Measurements from ENCODE around the gene SLC39A7.

Gene SLC39A7

DNA sequence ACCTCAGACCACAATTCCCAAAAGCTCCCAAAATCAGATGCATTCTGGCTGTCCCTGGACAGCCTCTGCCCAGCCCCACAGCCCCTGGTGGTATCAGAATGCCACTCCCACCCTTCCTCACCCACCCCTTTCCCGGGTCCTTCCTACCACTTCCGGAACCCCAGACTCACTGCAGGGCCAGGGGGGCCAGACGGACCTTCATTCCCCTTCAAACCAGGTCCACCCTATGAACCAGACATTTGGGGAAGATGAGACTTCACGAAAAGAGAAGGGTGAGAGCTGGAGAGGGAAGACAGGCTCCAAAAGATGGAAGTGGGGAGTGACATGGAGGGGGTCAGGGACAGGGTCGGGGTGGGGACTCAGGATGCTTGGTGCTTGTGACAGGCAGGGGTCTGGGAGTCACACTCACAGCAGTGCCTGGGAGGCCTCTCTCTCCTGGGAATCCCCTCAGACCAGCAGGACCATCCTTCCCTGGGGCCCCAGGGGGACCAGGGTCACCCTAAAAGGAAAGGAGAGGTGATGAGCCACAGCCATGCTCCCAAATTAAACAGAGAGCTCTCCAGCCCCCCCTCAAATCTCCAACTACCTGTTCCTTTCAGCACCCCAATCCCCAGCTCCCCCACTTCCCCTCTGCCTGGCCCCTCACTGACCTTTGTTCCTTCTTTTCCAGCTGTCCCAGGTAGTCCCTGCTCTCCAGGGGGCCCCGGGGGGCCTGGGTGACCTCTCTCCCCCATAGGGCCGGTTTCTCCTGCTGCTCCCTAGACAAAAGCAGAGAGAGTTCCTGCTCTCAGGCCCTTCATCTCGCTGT lies 28.6 kb upstream of the SLC39A7 start:
- TF ChIP-seq, protein P1, sequence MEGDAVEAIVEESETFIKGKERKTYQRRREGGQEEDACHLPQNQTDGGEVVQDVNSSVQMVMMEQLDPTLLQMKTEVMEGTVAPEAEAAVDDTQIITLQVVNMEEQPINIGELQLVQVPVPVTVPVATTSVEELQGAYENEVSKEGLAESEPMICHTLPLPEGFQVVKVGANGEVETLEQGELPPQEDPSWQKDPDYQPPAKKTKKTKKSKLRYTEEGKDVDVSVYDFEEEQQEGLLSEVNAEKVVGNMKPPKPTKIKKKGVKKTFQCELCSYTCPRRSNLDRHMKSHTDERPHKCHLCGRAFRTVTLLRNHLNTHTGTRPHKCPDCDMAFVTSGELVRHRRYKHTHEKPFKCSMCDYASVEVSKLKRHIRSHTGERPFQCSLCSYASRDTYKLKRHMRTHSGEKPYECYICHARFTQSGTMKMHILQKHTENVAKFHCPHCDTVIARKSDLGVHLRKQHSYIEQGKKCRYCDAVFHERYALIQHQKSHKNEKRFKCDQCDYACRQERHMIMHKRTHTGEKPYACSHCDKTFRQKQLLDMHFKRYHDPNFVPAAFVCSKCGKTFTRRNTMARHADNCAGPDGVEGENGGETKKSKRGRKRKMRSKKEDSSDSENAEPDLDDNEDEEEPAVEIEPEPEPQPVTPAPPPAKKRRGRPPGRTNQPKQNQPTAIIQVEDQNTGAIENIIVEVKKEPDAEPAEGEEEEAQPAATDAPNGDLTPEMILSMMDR (IDR thresholded peaks at IDR 0.05): no peak

GRCh38 chr6:33172688-33173534 lies 27.8 kb upstream of the SLC39A7 start:
- TF ChIP-seq, protein P1 (IDR thresholded peaks at IDR 0.05): peak; percentile 57

- TF ChIP-seq, protein P1 (IDR thresholded peaks at IDR 0.05): no peak
These were observed 27.0 kb upstream of the SLC39A7 start for GRCh38 chr6:33173535-33174180.

DNA sequence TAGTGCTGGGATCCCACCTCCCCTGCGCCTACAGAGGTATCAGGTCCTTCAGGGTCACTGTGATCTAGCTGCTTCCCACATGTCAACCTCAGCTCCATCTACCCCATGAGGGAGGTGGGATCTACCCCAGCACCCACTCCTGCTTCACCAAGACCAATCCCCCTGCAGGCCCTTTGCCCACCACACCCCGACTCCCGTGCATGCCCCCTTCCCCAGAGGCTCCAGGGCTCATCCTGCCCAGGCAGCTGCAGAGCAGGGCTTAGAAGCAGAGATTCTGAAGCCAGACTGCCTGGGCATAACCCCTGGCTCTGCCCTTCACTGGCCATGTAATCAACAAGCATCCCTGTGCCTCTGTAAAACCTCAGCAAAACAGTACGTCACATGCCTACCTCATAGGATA lies 25.9 kb upstream of the SLC39A7 start:
- TF ChIP-seq, protein P1 (IDR thresholded peaks at IDR 0.05): no peak

GRCh38 chr6:33175436-33176069 lies 25.1 kb upstream of the SLC39A7 start:
- TF ChIP-seq, protein P1 (IDR thresholded peaks at IDR 0.05): no peak

DNA sequence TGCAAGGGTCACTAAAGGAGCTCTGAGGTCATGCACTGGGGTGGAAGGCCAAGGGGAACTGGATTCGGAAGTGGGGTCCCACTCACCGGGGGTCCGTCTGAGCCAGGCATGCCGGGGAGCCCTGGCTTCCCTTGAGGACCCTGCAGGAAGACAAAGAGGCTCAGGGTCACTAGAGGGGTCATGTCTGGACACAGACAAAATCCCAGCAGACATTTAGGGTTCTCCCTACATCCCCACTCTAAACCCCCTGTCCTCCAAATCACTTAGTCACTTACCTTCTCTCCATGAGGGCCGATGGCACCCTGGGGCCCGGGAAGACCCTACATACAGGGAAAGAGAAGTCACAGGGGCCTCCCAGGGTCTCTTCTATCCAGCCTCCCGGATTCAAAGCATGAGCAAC lies 23.8 kb upstream of the SLC39A7 start:
- TF ChIP-seq, protein P1 (IDR thresholded peaks at IDR 0.05): no peak
